ENCODE data around the gene THRB.

- TF ChIP-seq POLR2A (IDR thresholded peaks at IDR 0.05) = no peak
- TF ChIP-seq, protein P1, sequence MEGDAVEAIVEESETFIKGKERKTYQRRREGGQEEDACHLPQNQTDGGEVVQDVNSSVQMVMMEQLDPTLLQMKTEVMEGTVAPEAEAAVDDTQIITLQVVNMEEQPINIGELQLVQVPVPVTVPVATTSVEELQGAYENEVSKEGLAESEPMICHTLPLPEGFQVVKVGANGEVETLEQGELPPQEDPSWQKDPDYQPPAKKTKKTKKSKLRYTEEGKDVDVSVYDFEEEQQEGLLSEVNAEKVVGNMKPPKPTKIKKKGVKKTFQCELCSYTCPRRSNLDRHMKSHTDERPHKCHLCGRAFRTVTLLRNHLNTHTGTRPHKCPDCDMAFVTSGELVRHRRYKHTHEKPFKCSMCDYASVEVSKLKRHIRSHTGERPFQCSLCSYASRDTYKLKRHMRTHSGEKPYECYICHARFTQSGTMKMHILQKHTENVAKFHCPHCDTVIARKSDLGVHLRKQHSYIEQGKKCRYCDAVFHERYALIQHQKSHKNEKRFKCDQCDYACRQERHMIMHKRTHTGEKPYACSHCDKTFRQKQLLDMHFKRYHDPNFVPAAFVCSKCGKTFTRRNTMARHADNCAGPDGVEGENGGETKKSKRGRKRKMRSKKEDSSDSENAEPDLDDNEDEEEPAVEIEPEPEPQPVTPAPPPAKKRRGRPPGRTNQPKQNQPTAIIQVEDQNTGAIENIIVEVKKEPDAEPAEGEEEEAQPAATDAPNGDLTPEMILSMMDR (IDR thresholded peaks at IDR 0.05) = no peak
Measured at GRCh38 chr3:24364359-24364758, 130.3 kb downstream of the THRB start.

Measured in upper lobe of left lung (tissue), 4 donors.